ENCODE results near the gene PPM1G. TPM values are rescaled to one million over a fixed set of nuclear protein-coding genes. Genes with fewer than 3 reads are reported as not detected.

PPM1G gene
- polyA plus RNA-seq, 1 of the 3 experiments (the other 2 are of a cell fraction) = 113 TPM

DNA sequence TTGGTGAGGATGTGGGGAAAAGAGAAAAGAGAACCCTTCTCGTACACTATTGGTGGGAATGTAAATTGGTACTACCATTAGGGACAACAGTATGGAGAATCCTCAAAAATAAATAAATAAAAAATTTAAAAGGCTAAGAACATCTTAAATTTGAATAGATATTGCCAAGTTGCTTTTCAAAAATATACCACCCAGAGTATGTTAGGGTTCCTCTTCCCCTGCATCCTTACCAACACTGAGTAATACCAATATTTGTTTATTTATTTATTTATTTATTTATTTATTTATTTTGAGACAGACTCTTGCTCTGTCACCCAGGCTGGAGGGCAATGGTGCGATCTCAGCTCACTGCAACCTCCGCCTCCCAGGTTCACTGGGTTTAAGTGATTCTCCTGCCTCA lies 13.6 kb upstream of the PPM1G start (continued):
- no peak for TF ChIP-seq USF2 (IDR thresholded peaks at IDR 0.05; ENCODE audit: borderline replicate concordance, low read depth, low read length)
- TF ChIP-seq, protein P1, sequence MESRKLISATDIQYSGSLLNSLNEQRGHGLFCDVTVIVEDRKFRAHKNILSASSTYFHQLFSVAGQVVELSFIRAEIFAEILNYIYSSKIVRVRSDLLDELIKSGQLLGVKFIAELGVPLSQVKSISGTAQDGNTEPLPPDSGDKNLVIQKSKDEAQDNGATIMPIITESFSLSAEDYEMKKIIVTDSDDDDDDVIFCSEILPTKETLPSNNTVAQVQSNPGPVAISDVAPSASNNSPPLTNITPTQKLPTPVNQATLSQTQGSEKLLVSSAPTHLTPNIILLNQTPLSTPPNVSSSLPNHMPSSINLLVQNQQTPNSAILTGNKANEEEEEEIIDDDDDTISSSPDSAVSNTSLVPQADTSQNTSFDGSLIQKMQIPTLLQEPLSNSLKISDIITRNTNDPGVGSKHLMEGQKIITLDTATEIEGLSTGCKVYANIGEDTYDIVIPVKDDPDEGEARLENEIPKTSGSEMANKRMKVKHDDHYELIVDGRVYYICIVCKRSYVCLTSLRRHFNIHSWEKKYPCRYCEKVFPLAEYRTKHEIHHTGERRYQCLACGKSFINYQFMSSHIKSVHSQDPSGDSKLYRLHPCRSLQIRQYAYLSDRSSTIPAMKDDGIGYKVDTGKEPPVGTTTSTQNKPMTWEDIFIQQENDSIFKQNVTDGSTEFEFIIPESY (IDR thresholded peaks at IDR 0.05; ENCODE audit: borderline replicate concordance, low read depth) = no peak
- no peak for TF ChIP-seq CHD2 (IDR thresholded peaks at IDR 0.05; ENCODE audit: low read length, partially characterized antibody)
- TF ChIP-seq USF1 (IDR thresholded peaks at IDR 0.05; ENCODE audit: borderline replicate concordance, low read depth) = no peak
- TF ChIP-seq FOXM1 (IDR thresholded peaks at IDR 0.05; ENCODE audit: low read depth) = no peak
- no peak for TF ChIP-seq SMC3 (IDR thresholded peaks at IDR 0.05; ENCODE audit: low read depth, low read length)

- Histone ChIP-seq H3K9me2 (no peaks in the 10 kb centered on the region), H2AFZ (ENCODE audit: low read depth) (no peak overlapping the region), H3K27ac (ENCODE audit: low read depth in 2 of 2, low read length in 1 of 2) (no peak overlapping the region), H3K36me3 (replicated peaks in 1 of 2; ENCODE audit: control insufficient read depth in 1 of 2, insufficient read depth in 2 of 2, low read length in 1 of 2) (no peaks in the 10 kb centered on the region), H3K9me3 (no peaks in the 10 kb centered on the region), H3F3A (replicated peaks; ENCODE audit: insufficient read depth) (no peaks in the 10 kb centered on the region), H3K27me3 (ENCODE audit: insufficient read depth) (no peaks in the 10 kb centered on the region), H3K9ac (no peak overlapping the region), H3K79me2 (ENCODE audit: insufficient read depth) (no peaks in the 10 kb centered on the region), H3K4me1 (ENCODE audit: control insufficient read depth in 1 of 2, insufficient read depth in 2 of 2, low read depth in 1 of 2, low read length in 1 of 2) (no peaks in the 10 kb centered on the region), H4K20me1 (ENCODE audit: insufficient read depth) (no peaks in the 10 kb centered on the region), H3K4me3 (ENCODE audit: low read depth in 2 of 2, low read length in 1 of 2) (no peak overlapping the region), H3K4me2 (no peak overlapping the region)
- no peak for DNase-seq
- TF ChIP-seq, protein P2, sequence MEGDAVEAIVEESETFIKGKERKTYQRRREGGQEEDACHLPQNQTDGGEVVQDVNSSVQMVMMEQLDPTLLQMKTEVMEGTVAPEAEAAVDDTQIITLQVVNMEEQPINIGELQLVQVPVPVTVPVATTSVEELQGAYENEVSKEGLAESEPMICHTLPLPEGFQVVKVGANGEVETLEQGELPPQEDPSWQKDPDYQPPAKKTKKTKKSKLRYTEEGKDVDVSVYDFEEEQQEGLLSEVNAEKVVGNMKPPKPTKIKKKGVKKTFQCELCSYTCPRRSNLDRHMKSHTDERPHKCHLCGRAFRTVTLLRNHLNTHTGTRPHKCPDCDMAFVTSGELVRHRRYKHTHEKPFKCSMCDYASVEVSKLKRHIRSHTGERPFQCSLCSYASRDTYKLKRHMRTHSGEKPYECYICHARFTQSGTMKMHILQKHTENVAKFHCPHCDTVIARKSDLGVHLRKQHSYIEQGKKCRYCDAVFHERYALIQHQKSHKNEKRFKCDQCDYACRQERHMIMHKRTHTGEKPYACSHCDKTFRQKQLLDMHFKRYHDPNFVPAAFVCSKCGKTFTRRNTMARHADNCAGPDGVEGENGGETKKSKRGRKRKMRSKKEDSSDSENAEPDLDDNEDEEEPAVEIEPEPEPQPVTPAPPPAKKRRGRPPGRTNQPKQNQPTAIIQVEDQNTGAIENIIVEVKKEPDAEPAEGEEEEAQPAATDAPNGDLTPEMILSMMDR (IDR thresholded peaks at IDR 0.05) = no peak
- TF ChIP-seq, protein P3, sequence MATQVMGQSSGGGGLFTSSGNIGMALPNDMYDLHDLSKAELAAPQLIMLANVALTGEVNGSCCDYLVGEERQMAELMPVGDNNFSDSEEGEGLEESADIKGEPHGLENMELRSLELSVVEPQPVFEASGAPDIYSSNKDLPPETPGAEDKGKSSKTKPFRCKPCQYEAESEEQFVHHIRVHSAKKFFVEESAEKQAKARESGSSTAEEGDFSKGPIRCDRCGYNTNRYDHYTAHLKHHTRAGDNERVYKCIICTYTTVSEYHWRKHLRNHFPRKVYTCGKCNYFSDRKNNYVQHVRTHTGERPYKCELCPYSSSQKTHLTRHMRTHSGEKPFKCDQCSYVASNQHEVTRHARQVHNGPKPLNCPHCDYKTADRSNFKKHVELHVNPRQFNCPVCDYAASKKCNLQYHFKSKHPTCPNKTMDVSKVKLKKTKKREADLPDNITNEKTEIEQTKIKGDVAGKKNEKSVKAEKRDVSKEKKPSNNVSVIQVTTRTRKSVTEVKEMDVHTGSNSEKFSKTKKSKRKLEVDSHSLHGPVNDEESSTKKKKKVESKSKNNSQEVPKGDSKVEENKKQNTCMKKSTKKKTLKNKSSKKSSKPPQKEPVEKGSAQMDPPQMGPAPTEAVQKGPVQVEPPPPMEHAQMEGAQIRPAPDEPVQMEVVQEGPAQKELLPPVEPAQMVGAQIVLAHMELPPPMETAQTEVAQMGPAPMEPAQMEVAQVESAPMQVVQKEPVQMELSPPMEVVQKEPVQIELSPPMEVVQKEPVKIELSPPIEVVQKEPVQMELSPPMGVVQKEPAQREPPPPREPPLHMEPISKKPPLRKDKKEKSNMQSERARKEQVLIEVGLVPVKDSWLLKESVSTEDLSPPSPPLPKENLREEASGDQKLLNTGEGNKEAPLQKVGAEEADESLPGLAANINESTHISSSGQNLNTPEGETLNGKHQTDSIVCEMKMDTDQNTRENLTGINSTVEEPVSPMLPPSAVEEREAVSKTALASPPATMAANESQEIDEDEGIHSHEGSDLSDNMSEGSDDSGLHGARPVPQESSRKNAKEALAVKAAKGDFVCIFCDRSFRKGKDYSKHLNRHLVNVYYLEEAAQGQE (IDR thresholded peaks at IDR 0.05; ENCODE audit: low read depth, low read length) = no peak
- TF ChIP-seq POLR2AphosphoS5 (IDR thresholded peaks at IDR 0.05; ENCODE audit: low read depth, low read length) (no peak), TEAD4 (IDR thresholded peaks at IDR 0.05; ENCODE audit: borderline replicate concordance, insufficient read depth) (no peak), NFIC (IDR thresholded peaks at IDR 0.05; ENCODE audit: borderline replicate concordance) (no peak), GABPA (IDR thresholded peaks at IDR 0.05; ENCODE audit: low read depth) (no peak)
- ChIA-PET CTCF (interaction anchor here (1.0 to 2.6 kb wide), 3 partner anchors 12 to 262 kb away, joined by 3 to 8 read pairs (median 4); partner anchors contain the start of gene PPM1G), POLR2A (interaction anchor here (1.5 kb wide), 1 partner anchor 13 kb away, joined by 5 read pairs; the partner anchor contains the start of gene PPM1G)
- 78% methylated on average over 4 of the region's 4 CpGs for WGBS (ENCODE audit: low lambda C conversion rate)
Measured at GRCh38 chr2:27421660-27422250, 12.4 kb upstream of the PPM1G start.
